HTERT RPE-1 (cell line): Measurements from ENCODE around the gene GYPA.
"Not testable (repeated sequence)": the region's sequence is repeated elsewhere in the genome, so short reads cannot be mapped to it uniquely, and the experiment has no call there.

Experiments
- in situ Hi-C: fragments of 300-500 bp; cut with MboI; formaldehyde crosslinking; loops from 4 replicates; pipeline ENCODE4 v1.14.3; 2020; ENCODE audit warnings: low sequenced_read_pairs

GYPA gene

GRCh38 chr4:144129336-144129875, 11.1 kb downstream of the GYPA start:
- in situ Hi-C loops: not testable (repeated sequence)

DNA sequence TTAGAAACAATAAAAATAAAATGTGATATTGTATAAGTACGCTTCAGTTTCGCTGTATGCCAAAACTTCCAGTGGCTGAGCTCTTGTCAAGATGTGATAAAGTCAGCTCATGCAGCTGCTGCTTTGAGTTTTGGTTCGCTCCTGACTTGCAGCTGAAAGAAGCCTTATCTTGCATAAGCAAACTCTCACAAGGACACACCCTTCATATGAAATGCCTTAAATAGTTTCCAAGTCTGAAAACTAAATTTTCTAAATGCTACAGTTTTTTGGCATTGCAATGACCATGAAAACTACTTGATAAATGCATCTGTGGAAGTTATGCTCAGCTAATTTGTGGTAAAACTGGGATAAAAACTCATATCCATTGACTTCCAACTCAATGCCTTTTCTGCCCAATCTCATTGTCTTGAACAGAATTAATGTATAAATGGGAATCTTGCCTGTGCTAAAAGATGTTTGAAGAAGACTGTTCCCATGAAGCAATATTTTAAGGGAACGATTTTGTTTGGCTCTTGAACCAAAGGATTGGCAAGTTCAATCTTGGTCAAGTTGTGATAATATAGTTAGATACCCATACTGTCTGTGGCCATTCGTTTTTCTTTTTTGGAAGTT, 11.7 kb downstream of the GYPA start:
- in situ Hi-C loops: not testable (repeated sequence)

GRCh38 chr4:144125109-144125508, 15.4 kb downstream of the GYPA start:
- in situ Hi-C loops: not testable (repeated sequence)

GRCh38 chr4:144123982-144124635, 16.4 kb downstream of the GYPA start:
- in situ Hi-C loops: not testable (repeated sequence)

GRCh38 chr4:144123269-144123668, 17.2 kb downstream of the GYPA start:
- in situ Hi-C loops: not testable (repeated sequence)

DNA sequence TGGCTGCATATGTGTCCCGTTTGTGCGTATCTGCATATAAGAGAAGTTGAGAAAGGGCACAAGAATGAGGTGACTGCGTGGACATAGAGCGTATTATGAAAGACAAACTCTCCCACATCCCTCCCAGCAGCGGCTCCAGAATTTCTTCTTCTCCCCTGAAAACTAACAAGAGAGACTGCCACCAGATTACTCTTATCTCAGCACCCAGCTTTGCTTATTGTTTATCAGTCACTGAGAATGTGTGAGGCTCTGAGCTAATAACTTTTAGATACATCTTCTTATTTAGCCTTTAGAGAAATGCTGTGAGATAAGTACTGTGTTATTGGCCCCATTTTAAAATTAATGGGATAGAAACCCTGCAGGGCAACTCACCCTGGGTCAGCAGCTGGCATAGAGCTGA, 20.8 kb downstream of the GYPA start:
- in situ Hi-C loops: not testable (repeated sequence)

- in situ Hi-C loops: no loop called here
Measured at GRCh38 chr4:144115519-144115918, 25.0 kb downstream of the GYPA start.

DNA sequence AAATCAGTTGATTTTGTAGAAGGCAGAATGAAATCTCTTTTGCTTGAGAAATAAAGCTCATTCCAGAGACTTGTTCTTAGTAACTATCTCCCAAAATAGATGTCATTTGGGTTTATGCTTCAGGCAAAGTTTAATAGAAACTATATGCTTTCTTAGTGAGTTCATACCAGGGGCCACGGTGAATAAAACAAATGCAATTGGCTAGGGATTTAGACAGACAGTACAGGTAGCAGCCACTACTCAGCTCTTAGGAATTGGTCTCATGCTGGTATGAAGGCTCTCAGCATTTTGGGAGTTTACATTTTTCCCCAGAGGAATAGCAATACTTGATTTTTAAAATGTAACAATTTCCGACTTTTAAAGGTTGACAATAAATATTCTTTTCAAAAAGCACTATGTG, 27.0 kb downstream of the GYPA start:
- in situ Hi-C loops: no loop called here

DNA sequence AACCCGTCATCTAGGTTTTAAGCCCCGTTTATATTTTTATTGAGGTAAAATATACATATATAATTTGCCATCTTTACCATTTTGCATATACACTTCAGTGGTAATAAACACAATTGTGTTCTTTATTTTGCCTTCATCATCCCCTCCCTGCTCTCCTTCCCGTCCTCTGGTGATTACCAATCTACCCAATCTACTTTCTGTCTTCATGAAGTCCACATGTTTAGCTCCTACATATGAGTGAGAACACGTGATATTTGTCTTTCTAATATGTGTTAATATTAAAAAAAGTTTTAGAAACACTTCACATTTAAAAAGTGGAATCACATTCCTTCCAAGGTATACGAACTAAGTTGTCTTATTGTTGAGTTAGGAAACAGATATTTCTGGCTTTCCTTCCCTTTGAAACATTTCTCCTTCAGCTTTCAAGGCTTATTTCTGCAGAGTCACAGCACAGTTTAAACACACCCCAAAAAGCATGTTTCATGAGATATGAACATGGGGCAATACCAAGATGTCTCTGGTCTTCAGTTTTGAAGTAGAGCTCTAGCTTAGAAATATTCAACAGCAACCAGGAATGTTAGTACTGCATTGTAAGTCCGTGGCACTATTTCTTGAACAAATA, 35.9 kb downstream of the GYPA start:
- in situ Hi-C loops: no loop called here

GRCh38 chr4:144097776-144098175, 42.7 kb downstream of the GYPA start:
- in situ Hi-C loops: not testable (repeated sequence)

GRCh38 chr4:144093995-144094394, 46.5 kb downstream of the GYPA start:
- in situ Hi-C loops: not testable (repeated sequence)

- in situ Hi-C loops: not testable (repeated sequence)
Measured at GRCh38 chr4:144091181-144091580, 49.3 kb downstream of the GYPA start.

- in situ Hi-C loops: no loop called here
Measured at GRCh38 chr4:144090744-144091143, 49.8 kb downstream of the GYPA start.

GRCh38 chr4:144082053-144082452, 58.5 kb downstream of the GYPA start:
- in situ Hi-C loops: not testable (repeated sequence)

DNA sequence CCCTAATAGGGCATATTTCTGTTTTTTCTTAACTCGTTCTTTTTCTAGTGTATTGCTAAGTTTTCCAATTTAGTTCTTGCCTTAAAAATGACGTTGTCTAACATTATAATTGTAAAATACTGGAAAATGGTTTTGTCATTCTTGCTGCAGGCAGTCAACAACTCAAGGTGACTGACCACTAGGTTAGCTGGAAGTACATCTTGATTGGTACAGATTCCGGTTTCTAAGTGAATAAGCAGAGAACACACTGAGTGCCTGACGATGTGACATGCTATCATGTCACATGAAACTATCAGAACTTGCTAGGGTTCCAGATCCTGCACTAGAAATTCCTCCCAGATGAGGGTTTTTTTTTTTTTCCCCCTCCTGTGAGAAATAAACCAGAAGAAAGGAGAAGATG, 60.4 kb downstream of the GYPA start:
- in situ Hi-C loops: not testable (repeated sequence)

DNA sequence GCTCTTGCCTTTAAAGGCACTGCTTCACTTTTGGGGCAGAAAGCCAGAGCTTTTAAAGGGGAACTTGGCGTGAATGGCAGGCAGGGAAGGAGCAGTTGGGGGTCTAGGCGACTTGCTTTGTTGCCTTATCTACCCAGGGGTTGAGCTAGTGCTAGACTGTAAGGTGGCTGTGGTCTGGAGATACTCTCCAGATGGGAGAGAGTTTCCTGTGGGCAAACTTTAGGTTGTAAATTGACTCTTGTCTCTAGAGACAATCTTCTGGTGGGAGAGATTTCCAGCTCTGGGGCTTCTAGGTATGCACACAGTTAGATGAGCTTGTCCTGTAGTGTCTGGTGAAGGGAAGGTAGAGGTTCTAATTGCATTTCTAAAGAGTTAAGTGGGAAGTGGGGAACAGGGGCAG, 61.8 kb downstream of the GYPA start:
- in situ Hi-C loops: not testable (repeated sequence)

DNA sequence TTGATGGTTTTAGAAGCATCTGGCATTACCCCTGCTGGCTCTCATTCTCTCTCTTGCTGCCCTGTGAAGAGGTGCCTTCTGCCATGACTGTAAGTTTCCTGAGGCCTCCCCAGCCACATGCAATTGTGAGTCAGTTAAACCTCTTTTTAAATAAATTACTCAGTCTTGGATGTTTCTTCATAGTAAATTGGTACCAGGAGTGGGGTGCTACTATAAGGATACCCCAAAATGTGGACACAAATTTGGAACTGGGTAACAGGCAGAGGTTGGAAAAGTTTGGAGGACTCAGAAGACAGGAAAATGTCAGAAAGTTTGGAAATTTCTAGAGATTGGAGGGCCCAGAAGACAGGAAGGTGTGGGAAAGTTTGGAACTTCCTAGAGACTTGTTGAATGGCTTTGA, 79.0 kb downstream of the GYPA start:
- in situ Hi-C loops: not testable (repeated sequence)

GRCh38 chr4:144060234-144060859, 80.2 kb downstream of the GYPA start:
- in situ Hi-C loops: not testable (repeated sequence)
